HepG2 (cell line): Measurements from ENCODE around the gene ZKSCAN8. TPM values are rescaled to one million over a fixed set of nuclear protein-coding genes. Genes with fewer than 3 reads are reported as not detected.

Experiments used
- ATAC-seq: fragments of 200-7000 bp; cut with Tn5 transposase; 3 replicates; pipeline ENCODE4 v1.9.1; 2020; ENCODE audit warnings: mild to moderate bottlenecking, moderate library complexity
- Bru-seq: library from RNA; stranded (reverse); fragments of 400-500 nt; gene quantifications from one replicate; lab custom pipeline; 2021; lab: Mats Ljungman, UMichigan
- BruChase-seq, 2 experiments: library from RNA; stranded (reverse); fragments of 400-500 nt; gene quantifications; one replicate each; lab custom pipeline; 2021; lab: Mats Ljungman, UMichigan
- BruUV-seq: library from RNA; stranded (reverse); fragments of 400-500 nt; replicated peaks from 2 replicates; lab custom pipeline; 2021; lab: Mats Ljungman, UMichigan
- CTCF ChIA-PET: fragments of 300-600 bp; formaldehyde crosslinking; extraction: SDS; loops from one replicate; lab custom pipeline; 2021; ENCODE audit warnings: low total read pairs, inconsistent platforms, low intra/inter-chr PET ratio; lab: Yijun Ruan, JAX
- POLR2A ChIA-PET: fragments of 350-600 bp; sonication (Branson Sonifier 250); formaldehyde crosslinking; loops from one replicate; lab custom pipeline; 2020; ENCODE audit warnings: antibody characterized with exemption, inconsistent platforms; lab: Yijun Ruan, JAX
- DNase-seq: peaks from one replicate; pipeline ENCODE4 v3.0.0-alpha.2; 2015; ENCODE audit warnings: low spot score
- FAIRE-seq: peaks from 3 replicates; lab custom pipeline; 2011; peaks lifted over from hg19 to GRCh38; lab: Jason Lieb, UNC
- H2AFZ ChIP-seq: one replicate; pipeline ENCODE4 v1.6.1; 2011; ENCODE audit warnings: low read length, inconsistent platforms
- H3K27ac ChIP-seq: fragments of 300-600 bp; 3 replicates; pipeline ENCODE4 v1.8.0; 2011; ENCODE audit warnings: mixed run types, mild to moderate bottlenecking, mixed read lengths, low read length, inconsistent platforms; ENCODE audit not compliant: insufficient read depth; ENCODE audit errors: extremely low read length
- H3K27me3 ChIP-seq, 2 experiments: fragments of 200-600 bp in 1 of 2; 2 replicates in 1 of 2; 3 replicates in 1 of 2; pipeline versions ENCODE4 v1.6.0 to v1.8.0; 2011; ENCODE audit warnings: low read length in 2 of 2, mild to moderate bottlenecking in 2 of 2, moderate library complexity in 2 of 2, inconsistent platforms in 1 of 2; ENCODE audit not compliant: insufficient read depth in 2 of 2, control insufficient read depth in 1 of 2
- H3K36me3 ChIP-seq, 2 experiments: fragments of 200-600 bp in 1 of 2; replicated peaks in 1 of 2; 2 replicates in 1 of 2; 3 replicates in 1 of 2; pipeline versions ENCODE4 v1.5.1 to v1.8.0; 2011; ENCODE audit warnings: low read length in 2 of 2, inconsistent platforms in 1 of 2; ENCODE audit not compliant: insufficient read depth in 2 of 2, control insufficient read depth in 1 of 2
- H3K4me1 ChIP-seq: 2 replicates; pipeline ENCODE4 v1.5.1; 2012; ENCODE audit warnings: low read length, inconsistent platforms; ENCODE audit not compliant: insufficient read depth
- H3K4me2 ChIP-seq: 2 replicates; pipeline ENCODE4 v1.6.0; 2011; ENCODE audit warnings: low read depth, low read length, inconsistent platforms
- H3K4me3 ChIP-seq, 3 experiments: fragments of 200-600 bp in 1 of 3; sonication (generic), shearing (Covaris generic) in 1 of 3; replicated peaks in 1 of 3; 2 replicates each; pipeline ENCODE4 v1.5.1; 2011 to 2016; ENCODE audit warnings: low read length in 3 of 3, inconsistent platforms in 2 of 3, low read depth in 2 of 3, mild to moderate bottlenecking in 2 of 3, control low read depth in 1 of 3, mixed read lengths in 1 of 3; ENCODE audit not compliant: insufficient read depth in 1 of 3
- H3K79me2 ChIP-seq: one replicate; pipeline ENCODE4 v1.6.1; 2011; ENCODE audit warnings: low read length, inconsistent platforms; ENCODE audit not compliant: insufficient read depth
- H3K9ac ChIP-seq: 2 replicates; pipeline ENCODE4 v1.6.0; 2011; ENCODE audit warnings: mild to moderate bottlenecking, low read depth, low read length, inconsistent platforms; ENCODE audit not compliant: insufficient read depth
- H3K9me3 ChIP-seq: 2 replicates; pipeline ENCODE4 v1.5.1; 2012; ENCODE audit warnings: mild to moderate bottlenecking, low read length
- H4K20me1 ChIP-seq: 2 replicates; pipeline ENCODE4 v1.6.0; 2011; ENCODE audit warnings: inconsistent platforms, mild to moderate bottlenecking, low read length, moderate library complexity; ENCODE audit not compliant: insufficient read depth
- BCL6 ChIP-seq: IDR thresholded peaks from 2 replicates; pipeline ENCODE4 v1.6.1; 2016; ENCODE audit warnings: missing genetic modification reagents, missing compliant biosample characterization
- CC2D1A ChIP-seq: sonication (generic); formaldehyde crosslinking; IDR thresholded peaks from 2 replicates; pipeline ENCODE4 v1.8.1; 2023; ENCODE audit warnings: mild to moderate bottlenecking, missing genetic modification reagents
- CTCF ChIP-seq: sonication (generic); formaldehyde crosslinking; IDR thresholded peaks from 2 replicates; pipeline ENCODE4 v1.5.0; 2020; ENCODE audit warnings: mild to moderate bottlenecking, missing genetic modification reagents, moderate library complexity
- LCORL ChIP-seq, 2 experiments: fragments of 450-650 bp in 1 of 2; sonication (generic) in 1 of 2; formaldehyde crosslinking in 1 of 2; IDR thresholded peaks; 2 replicates each; pipeline versions ENCODE4 v1.5.0 to v1.6.1; 2017 to 2020; ENCODE audit warnings: antibody characterized with exemption in 1 of 2, missing genetic modification reagents in 1 of 2
- MYC ChIP-seq: sonication (generic); formaldehyde crosslinking; IDR thresholded peaks from 2 replicates; pipeline ENCODE4 v1.9.0; 2021; ENCODE audit warnings: missing genetic modification reagents, borderline replicate concordance
- NBN ChIP-seq: fragments of 450-650 bp; conservative IDR thresholded peaks from 2 replicates; pipeline ENCODE4 v1.6.1; 2017
- PAX8 ChIP-seq: sonication (generic); formaldehyde crosslinking; IDR thresholded peaks from 2 replicates; pipeline ENCODE4 v1.8.0; 2022; ENCODE audit warnings: mild to moderate bottlenecking, missing genetic modification reagents, borderline replicate concordance
- RXRB ChIP-seq: IDR thresholded peaks from 2 replicates; pipeline ENCODE4 v1.6.1; 2016; ENCODE audit warnings: borderline replicate concordance, missing genetic modification reagents, missing compliant biosample characterization
- TBX3 ChIP-seq: fragments of 450-650 bp; IDR thresholded peaks from 2 replicates; pipeline ENCODE4 v1.6.1; 2017; ENCODE audit warnings: antibody characterized with exemption, mild to moderate bottlenecking, inconsistent platforms, borderline replicate concordance
- TFAP4 ChIP-seq: sonication (generic); IDR thresholded peaks from 2 replicates; pipeline ENCODE4 v1.6.1; 2016; ENCODE audit warnings: low read depth, borderline replicate concordance
- ZNF121 ChIP-seq: sonication (generic); formaldehyde crosslinking; IDR thresholded peaks from 2 replicates; pipeline ENCODE4 v1.5.0; 2020; ENCODE audit warnings: mild to moderate bottlenecking, missing genetic modification reagents
- ZNF20 ChIP-seq: sonication (generic); formaldehyde crosslinking; IDR thresholded peaks from 2 replicates; pipeline ENCODE4 v1.4.0; 2020; ENCODE audit warnings: mild to moderate bottlenecking, moderate library complexity, missing genetic modification reagents
- ZNF260 ChIP-seq: sonication (generic); formaldehyde crosslinking; IDR thresholded peaks from 2 replicates; pipeline ENCODE4 v1.4.0; 2020; ENCODE audit warnings: missing genetic modification reagents, low read depth, mild to moderate bottlenecking, borderline replicate concordance
- ZNF460 ChIP-seq: sonication (generic); formaldehyde crosslinking; IDR thresholded peaks from 2 replicates; pipeline ENCODE4 v1.5.1; 2020; ENCODE audit warnings: missing genetic modification reagents, mild to moderate bottlenecking, borderline replicate concordance
- ZNF619 ChIP-seq: sonication (generic); formaldehyde crosslinking; IDR thresholded peaks from 2 replicates; pipeline ENCODE4 v1.4.0; 2020; ENCODE audit warnings: mild to moderate bottlenecking, missing genetic modification reagents
- WGBS: methylation state at CpG from one replicate; pipeline ENCODE4 v1.1.6; 2017; ENCODE audit warnings: low lambda C conversion rate; 5-methylcytosine and 5-hydroxymethylcytosine counted together
- in situ Hi-C: cut with HindIII; loops from 2 replicates; pipeline ENCODE4 v1.10.0; 2017; ENCODE audit warnings: low pct_unique_long_range_greater_than_20kb; ENCODE audit not compliant: extremely low pct_ligation_motif_present
- intact Hi-C: fragments of 100-400 bp; cut with micrococcal nuclease; formaldehyde crosslinking; loops from one replicate; pipeline ENCODE4 v1.10.0; 2022; ENCODE audit not compliant: unreplicated experiment
- long read RNA-seq, 2 experiments: library from RNA in 1 of 2; library from polyadenylated mRNA in 1 of 2; stranded (forward) in 1 of 2; unstranded in 1 of 2; transcript quantifications; one replicate each; pipeline ENCODE4 v2.0.0, GENCODE V29; 2019 to 2022
- polyA minus RNA-seq, 3 experiments: library from RNA; depleted of rRNA, polyadenylated mRNA; stranded (reverse); fragments of >200 nt; gene quantifications; 2 replicates each; pipeline ENCODE4 v1.2.3, GENCODE V29; 2011; ENCODE audit warnings: low replicate concordance in 1 of 3
- polyA plus RNA-seq, 8 experiments: library from polyadenylated mRNA; depleted of rRNA in 3 of 8; stranded (reverse) in 7 of 8; unstranded in 1 of 8; fragments of >200 nt; fragmentation: Illumina TruSeq in 4 of 8; extraction: Trizol in 4 of 8; gene quantifications; 2 replicates each; pipeline versions ENCODE4 v1.2.1 to v1.2.3, GENCODE V29; 2011 to 2016; ENCODE audit warnings: low read depth in 4 of 8, missing spikeins in 1 of 8, mixed read lengths in 1 of 8; ENCODE audit not compliant: insufficient read depth in 1 of 8
- total RNA-seq, 5 experiments: library from RNA; depleted of rRNA; stranded (reverse); fragments of >200 nt; fragmentation: Illumina TruSeq; extraction: Trizol; gene quantifications; 2 replicates each; pipeline ENCODE4 v1.2.3, GENCODE V29; 2016; ENCODE audit warnings: low read depth in 1 of 5

ZKSCAN8 gene
- total RNA-seq (2016; rRNA removed; fragmentation: Illumina TruSeq; extraction: Trizol) (20.9 and 36.1 TPM in 2 replicates), polyA plus RNA-seq (2011; rRNA removed) (10.8 and 12.4 TPM in 2 replicates), polyA minus RNA-seq (2011; rRNA and poly(A)+ RNA removed; ENCODE audit: low replicate concordance) (16.6 and 22.5 TPM in 2 replicates), Bru-seq, nascent RNA (percentile 97 among the genes with signal in this experiment), BruChase-seq, experiment 1, labeled RNA remaining after a 6-hour chase (percentile 91 among the genes with signal in this experiment), BruChase-seq, experiment 2, labeled RNA remaining after a 2-hour chase (percentile 98 among the genes with signal in this experiment)
- 1.4 and 2.6 TPM in 2 replicates for total RNA-seq (2016; cell fraction: cytosol; rRNA removed; fragmentation: Illumina TruSeq; extraction: Trizol; ENCODE audit: low read depth)
- total RNA-seq (2016; cell fraction: insoluble cytoplasmic fraction; rRNA removed; fragmentation: Illumina TruSeq; extraction: Trizol) = 18.7 and 32.4 TPM in 2 replicates
- 7.0 and 9.3 TPM in 2 replicates for total RNA-seq (2016; cell fraction: membrane; rRNA removed; fragmentation: Illumina TruSeq; extraction: Trizol)
- 36.9 and 37.1 TPM in 2 replicates for total RNA-seq (2016; cell fraction: nucleus; rRNA removed; fragmentation: Illumina TruSeq; extraction: Trizol)
- polyA plus RNA-seq (2011; cell fraction: cytosol; rRNA removed) = 4.4 and 7.8 TPM in 2 replicates
- polyA plus RNA-seq (2011; cell fraction: nucleus; rRNA removed) = 36.6 and 48.8 TPM in 2 replicates
- 20.0 and 21.0 TPM in 2 replicates for polyA plus RNA-seq (2012)
- 0.40 and 0.46 TPM in 2 replicates for polyA plus RNA-seq (2016; cell fraction: cytosol; fragmentation: Illumina TruSeq; extraction: Trizol; ENCODE audit: low read depth)
- 18.2 and 19.7 TPM in 2 replicates for polyA plus RNA-seq (2016; cell fraction: insoluble cytoplasmic fraction; fragmentation: Illumina TruSeq; extraction: Trizol; ENCODE audit: low read depth)
- polyA plus RNA-seq (2016; cell fraction: membrane; fragmentation: Illumina TruSeq; extraction: Trizol; ENCODE audit: low read depth) = 1.6 and 2.0 TPM in 2 replicates
- polyA plus RNA-seq (2016; cell fraction: nucleus; fragmentation: Illumina TruSeq; extraction: Trizol; ENCODE audit: insufficient read depth, low read depth) = 42.0 and 45.6 TPM in 2 replicates
- polyA minus RNA-seq (2011; cell fraction: cytosol; rRNA and poly(A)+ RNA removed) = 21.0 and 24.8 TPM in 2 replicates
- 49.2 and 60.8 TPM in 2 replicates for polyA minus RNA-seq (2011; cell fraction: nucleus; rRNA and poly(A)+ RNA removed)
- long read RNA-seq, experiment 1, partial matches to known transcripts = 0 of 2 reads
- long read RNA-seq, experiment 1, other reads (novel, unspliced or antisense) = 2 of 2 reads
- long read RNA-seq, experiment 2, partial matches to known transcripts = 0 of 39 reads
- long read RNA-seq, experiment 2, other reads (novel, unspliced or antisense) = 39 of 39 reads

- peaks cover 4 to 26% of the 10 kb centered on the region in 2 experiments for H3K36me3 ChIP-seq
- peaks cover 9% of the 10 kb centered on the region for H4K20me1 ChIP-seq
- FAIRE-seq (peak; percentile 90), DNase-seq (peak; percentile 97), ATAC-seq (peak; percentile 93)
- peak within 1 kb of the TSS; percentile 89 for H3K9ac ChIP-seq
- no peaks in the 10 kb centered on the region; a peak in 1 of 5 replicates for H3K27me3 ChIP-seq
- BruUV-seq = TSS peak; percentile 64
- H3K27ac ChIP-seq = peak within 1 kb of the TSS; percentile 78
- in situ Hi-C loops = loop anchor here (5.0 kb wide), 1 partner anchor 81 kb away; no protein-coding TSS in a partner anchor
- ChIA-PET CTCF (no interaction called here), POLR2A (interaction anchor here (0.7 to 3.7 kb wide), 29 partner anchors 10 to 1919 kb away, joined by 3 to 86 read pairs (median 7); partner anchors contain the start of genes PGBD1, POLR1H, ZKSCAN3 and ZKSCAN4)
- intact Hi-C loops = loop anchor here (1.0 to 5.0 kb wide), 6 partner anchors 17 to 446 kb away; partner anchors contain the start of genes ZKSCAN4, ZSCAN16, ZSCAN26 and ZSCAN9
- H3K79me2 ChIP-seq = peaks cover 31% of the 10 kb centered on the region
- peak within 1 kb of the TSS; percentile 79 to 98 (median 98) for H3K4me3 ChIP-seq
- WGBS = 1% methylated on average over 23 of the region's 52 CpGs
- peak within 1 kb of the TSS; percentile 68 for H2AFZ ChIP-seq
- H3K9me3 ChIP-seq = no peaks in the 10 kb centered on the region
- peaks cover 38% of the 10 kb centered on the region for H3K4me1 ChIP-seq
- peak within 1 kb of the TSS; percentile 80 for H3K4me2 ChIP-seq
- TF ChIP-seq LCORL (IDR thresholded peaks at IDR 0.05) = peak; percentile 87
- peak; percentile 98 for TF ChIP-seq LCORL (CRISPR knock-in tag; IDR thresholded peaks at IDR 0.05)
- no peak for TF ChIP-seq ZNF460
- 0 out of 2 replicates have a peak, but pooled peaks have one; percentile 47 for TF ChIP-seq CC2D1A (CRISPR knock-in tag)
- TF ChIP-seq RXRB (CRISPR knock-in tag) = peak; percentile 81
- peak; percentile 92 for TF ChIP-seq PAX8 (CRISPR knock-in tag)
- peak; percentile 69 for TF ChIP-seq ZNF121 (CRISPR knock-in tag)
- TF ChIP-seq TBX3 = no peak
- peak; percentile 39 for TF ChIP-seq CTCF (CRISPR knock-in tag)
- TF ChIP-seq ZNF260 (CRISPR knock-in tag) = 0 out of 2 replicates have a peak, but pooled peaks have one; percentile 52
- TF ChIP-seq ZNF619 (CRISPR knock-in tag) = peak; percentile 98
- TF ChIP-seq MYC (CRISPR knock-in tag) = peak; percentile 92
- TF ChIP-seq BCL6 = peak; percentile 73
- no peak for TF ChIP-seq NBN
- TF ChIP-seq TFAP4 = no peak; the same call in 1 of the 2 replicates
- peak; percentile 92; the same call in 1 of the 2 replicates for TF ChIP-seq ZNF20 (CRISPR knock-in tag)
Measured at GRCh38 chr6:28141500-28142329, at the start of gene ZKSCAN8. Gene ZKSCAN8 (plus strand): TSS chr6:28141883. CDS start chr6:28148408, 6,525 bp downstream.
